Measurements from ENCODE around the gene DMBX1. TPM values are rescaled to one million over a fixed set of nuclear protein-coding genes. Genes with fewer than 3 reads are reported as not detected.

The DMBX1 gene
- total and polyA plus RNA-seq, 4 donors, result not detected

GRCh38 chr1:46532095-46532494, 42.5 kb downstream of the DMBX1 start:
- Histone ChIP-seq H3K27me3 (ENCODE audit: control insufficient read depth in 4 of 4, insufficient read depth in 4 of 4, low read length in 3 of 4) (peaks cover 0 to 8% (median under 1%) of the 10 kb centered on the region in 4 donors), H3K4me1 (ENCODE audit: control insufficient read depth in 4 of 4, insufficient read depth in 4 of 4, low read length in 3 of 4) (peaks cover 4 to 16% (median 12%) of the 10 kb centered on the region in 4 donors), H3K9me3 (ENCODE audit: control insufficient read depth in 4 of 4, low read length in 3 of 4) (no peaks in the 10 kb centered on the region), H3K36me3 (ENCODE audit: control insufficient read depth in 4 of 4, insufficient read depth in 3 of 4, low read depth in 1 of 4, low read length in 3 of 4) (no peaks in the 10 kb centered on the region), H3K4me3 (ENCODE audit: low read depth in 1 of 3, low read length in 3 of 3) (no peak overlapping the region), H3K27ac (ENCODE audit: low read depth in 1 of 2, low read length in 2 of 2) (no peak overlapping the region), H3K9ac (ENCODE audit: low read depth in 1 of 2, low read length in 2 of 2) (no peak overlapping the region)
- TF ChIP-seq RAD21 (IDR thresholded peaks at IDR 0.05) (no peak), EGR1 (IDR thresholded peaks at IDR 0.05; ENCODE audit: low read depth in 2 of 2) (no peak), FOXA1 (IDR thresholded peaks at IDR 0.05) (no peak), SP1 (IDR thresholded peaks at IDR 0.05) (no peak), REST (IDR thresholded peaks at IDR 0.05) (no peak), NR2F2 (IDR thresholded peaks at IDR 0.05) (no peak), HNF4G (IDR thresholded peaks at IDR 0.05) (no peak), MAX (IDR thresholded peaks at IDR 0.05) (no peak), TAF1 (conservative IDR thresholded peaks at IDR 0.05) (no peak), YY1 (IDR thresholded peaks at IDR 0.05) (no peak), FOXA2 (IDR thresholded peaks at IDR 0.05) (no peak), CTCF (IDR thresholded peaks at IDR 0.05; ENCODE audit: low read depth, low read length, missing input control) (no peak), ZBTB33 (IDR thresholded peaks at IDR 0.05) (no peak), ATF3 (IDR thresholded peaks at IDR 0.05) (no peak), RXRA (IDR thresholded peaks at IDR 0.05) (no peak)
- DNase-seq (ENCODE audit: low spot score), result no peak
- 70% methylated on average over 3 of the region's 3 CpGs for WGBS

GRCh38 chr1:46532498-46533178, 43.0 kb downstream of the DMBX1 start:
- Histone ChIP-seq H3K27me3 (ENCODE audit: control insufficient read depth in 4 of 4, insufficient read depth in 4 of 4, low read length in 3 of 4) (peaks cover 0 to 8% (median under 1%) of the 10 kb centered on the region in 4 donors), H3K9me3 (ENCODE audit: control insufficient read depth in 4 of 4, low read length in 3 of 4) (no peaks in the 10 kb centered on the region), H3K4me3 (ENCODE audit: low read depth in 1 of 3, low read length in 3 of 3) (peak overlapping the region in 1 of 3 donors; percentile 46), H3K27ac (ENCODE audit: low read depth in 1 of 2, low read length in 2 of 2) (no peak overlapping the region), H3K9ac (ENCODE audit: low read depth in 1 of 2, low read length in 2 of 2) (no peak overlapping the region), H3K36me3 (ENCODE audit: control insufficient read depth in 4 of 4, insufficient read depth in 3 of 4, low read depth in 1 of 4, low read length in 3 of 4) (no peaks in the 10 kb centered on the region), H3K4me1 (ENCODE audit: control insufficient read depth in 4 of 4, insufficient read depth in 4 of 4, low read length in 3 of 4) (peaks cover 4 to 10% (median 7%) of the 10 kb centered on the region in 4 donors)
- DNase-seq (ENCODE audit: low spot score), result peak; percentile 65
- peak; percentile 22 to 53 for TF ChIP-seq RAD21 (IDR thresholded peaks at IDR 0.05)
- peak; percentile 38 for TF ChIP-seq CTCF (IDR thresholded peaks at IDR 0.05; ENCODE audit: low read depth, low read length, missing input control)
- no peak for TF ChIP-seq RXRA (IDR thresholded peaks at IDR 0.05)
- no peak for TF ChIP-seq FOXA1 (IDR thresholded peaks at IDR 0.05)
- TF ChIP-seq HNF4A (conservative IDR thresholded peaks at IDR 0.05), result no peak
- WGBS, result 3% methylated on average over 31 of the region's 31 CpGs
